HG03039 (cell line): ENCODE measurements around the gene SLAIN2.

Experiments used
- ATAC-seq: cut with Tn5 transposase; IDR thresholded peaks from one replicate; pipeline ENCODE4 v1.9.1; 2021; ENCODE audit warnings: mild to moderate bottlenecking, moderate library complexity; ENCODE audit not compliant: unreplicated experiment

SLAIN2 gene

DNA sequence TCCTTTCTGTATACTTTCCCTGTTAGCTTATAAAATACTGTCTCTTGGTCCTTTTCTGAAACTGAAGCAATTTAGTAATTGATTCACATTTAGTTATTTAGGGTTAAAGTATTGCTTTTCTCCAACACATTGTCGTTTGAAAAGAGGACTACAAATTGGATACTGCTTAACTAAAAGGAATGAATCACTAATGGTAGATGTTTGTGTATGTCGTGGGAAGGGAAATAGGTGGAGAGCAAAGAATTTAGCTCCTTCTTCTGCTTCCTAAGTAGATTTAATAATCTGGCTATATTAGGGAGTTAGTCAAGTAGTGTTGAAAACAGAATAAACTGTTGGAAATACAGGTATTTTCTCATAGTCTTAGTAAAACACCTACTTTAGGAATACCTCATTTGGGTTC is 27.9 kb downstream of the SLAIN2 start:
- no peak for ATAC-seq

GRCh38 chr4:48369771-48370170 is 28.4 kb downstream of the SLAIN2 start:
- ATAC-seq = no peak

- ATAC-seq = no peak
Observed at GRCh38 chr4:48370260-48371134, 29.2 kb downstream of the SLAIN2 start.

- no peak for ATAC-seq
Observed at GRCh38 chr4:48372272-48372671, 30.9 kb downstream of the SLAIN2 start.

DNA sequence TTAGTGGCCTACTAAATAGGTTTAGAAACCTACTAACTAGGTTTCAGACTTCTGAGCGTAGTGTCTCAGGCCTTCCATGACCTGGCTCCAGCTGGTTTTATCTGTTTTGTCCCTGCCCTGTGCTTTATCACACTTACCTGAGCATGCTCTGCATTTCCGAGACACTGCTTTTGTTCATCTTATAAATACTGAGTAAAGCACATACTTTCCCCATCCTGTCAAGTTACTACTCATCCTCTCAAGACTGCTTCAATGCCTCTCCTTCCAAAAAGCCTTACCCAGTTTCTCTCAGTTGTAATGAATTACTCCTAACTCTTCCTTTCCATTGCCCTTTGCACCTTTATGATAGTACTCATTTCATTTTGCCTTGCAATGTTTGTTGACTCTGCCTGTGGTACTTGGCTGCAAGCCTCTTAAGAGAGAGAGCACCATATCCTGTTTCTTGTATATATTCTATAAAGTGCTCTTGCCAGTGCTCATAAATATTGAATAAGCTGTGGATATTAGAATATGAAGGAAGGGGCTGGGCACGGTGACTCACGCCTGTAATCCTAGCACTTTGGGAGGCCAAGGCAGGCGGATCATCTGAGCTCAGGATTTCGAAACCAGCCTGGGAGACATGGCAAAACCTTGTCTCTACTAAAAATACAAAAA is 34.4 kb downstream of the SLAIN2 start:
- no peak for ATAC-seq

DNA sequence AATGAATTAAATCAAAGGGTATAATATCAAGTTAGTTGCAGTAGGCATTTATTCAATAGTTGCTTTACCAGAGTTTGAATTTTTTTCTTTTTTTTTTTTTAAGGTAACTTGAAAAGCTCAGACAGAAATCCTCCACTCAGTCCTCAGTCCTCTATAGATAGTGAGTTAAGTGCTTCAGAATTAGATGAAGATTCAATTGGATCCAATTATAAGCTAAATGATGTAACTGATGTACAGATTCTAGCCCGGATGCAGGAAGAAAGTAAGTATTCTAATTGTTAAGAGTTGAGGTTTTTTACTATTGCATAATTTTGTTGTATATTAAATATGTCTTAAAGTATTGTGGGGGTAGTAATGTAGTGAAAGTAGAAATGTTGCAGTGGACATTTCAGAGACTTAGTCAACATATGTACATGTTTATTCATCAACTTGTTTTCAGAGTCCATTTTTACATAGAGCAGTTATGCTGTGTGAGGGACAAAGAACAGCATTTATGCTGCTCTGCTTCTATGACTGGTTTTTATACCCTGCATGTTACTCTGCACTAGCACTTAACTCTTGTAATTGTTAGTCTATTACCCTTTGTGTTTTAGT is 38.4 kb downstream of the SLAIN2 start:
- no peak for ATAC-seq

GRCh38 chr4:48380583-48381167 is 39.3 kb downstream of the SLAIN2 start:
- no peak for ATAC-seq

DNA sequence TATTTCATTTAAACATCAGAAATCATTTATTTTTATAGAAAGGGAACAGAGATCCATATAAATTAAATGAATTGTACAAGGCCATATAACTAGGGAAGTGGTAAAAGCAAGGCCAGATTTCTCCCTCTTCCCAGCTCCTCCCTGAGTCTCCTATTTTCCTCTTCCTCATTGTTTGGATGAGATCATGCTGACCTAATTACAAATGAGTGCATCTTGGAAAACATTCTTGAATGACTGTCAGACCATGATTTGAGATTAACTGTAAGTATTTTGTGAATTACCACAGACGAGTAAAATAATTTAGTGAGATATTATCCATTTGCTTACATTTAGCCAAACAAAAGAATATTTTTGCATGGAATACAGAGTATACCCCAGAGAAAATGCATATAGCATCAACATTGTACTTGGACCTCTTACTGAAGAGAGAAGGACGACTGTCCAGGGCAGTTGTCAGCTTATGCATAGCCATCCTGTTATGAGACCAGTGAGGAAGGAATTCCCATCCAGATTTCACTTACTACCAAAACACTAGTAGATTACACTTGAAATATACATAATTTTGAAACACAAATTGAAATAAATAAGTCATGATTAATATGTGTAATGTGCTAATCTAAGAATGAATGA is 47.3 kb downstream of the SLAIN2 start:
- ATAC-seq = no peak

GRCh38 chr4:48396043-48396442 is 54.7 kb downstream of the SLAIN2 start:
- ATAC-seq = no peak

DNA sequence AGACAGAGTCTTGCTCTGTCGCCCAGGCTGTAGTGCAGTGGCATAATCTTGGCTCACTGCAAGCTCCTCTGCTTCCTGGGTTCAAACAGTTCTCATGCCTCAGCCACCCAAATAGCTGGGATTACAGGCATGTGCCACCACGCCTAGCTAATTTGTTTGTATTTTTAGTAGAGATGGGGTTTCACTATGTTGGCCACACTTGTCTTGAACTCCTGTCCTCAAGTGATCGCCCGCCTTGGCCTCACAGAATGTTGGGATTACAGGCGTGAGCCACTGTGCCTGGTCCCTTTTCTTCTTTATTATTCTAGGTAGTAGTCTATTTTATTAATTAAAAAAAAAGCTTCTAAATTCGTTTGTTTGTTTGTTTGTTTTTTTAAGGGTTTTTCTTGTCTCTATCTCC is 59.1 kb downstream of the SLAIN2 start:
- ATAC-seq = no peak

GRCh38 chr4:48403358-48403757 is 62.0 kb downstream of the SLAIN2 start:
- ATAC-seq = no peak

- no peak for ATAC-seq
Observed at GRCh38 chr4:48403779-48404178, 62.5 kb downstream of the SLAIN2 start.

DNA sequence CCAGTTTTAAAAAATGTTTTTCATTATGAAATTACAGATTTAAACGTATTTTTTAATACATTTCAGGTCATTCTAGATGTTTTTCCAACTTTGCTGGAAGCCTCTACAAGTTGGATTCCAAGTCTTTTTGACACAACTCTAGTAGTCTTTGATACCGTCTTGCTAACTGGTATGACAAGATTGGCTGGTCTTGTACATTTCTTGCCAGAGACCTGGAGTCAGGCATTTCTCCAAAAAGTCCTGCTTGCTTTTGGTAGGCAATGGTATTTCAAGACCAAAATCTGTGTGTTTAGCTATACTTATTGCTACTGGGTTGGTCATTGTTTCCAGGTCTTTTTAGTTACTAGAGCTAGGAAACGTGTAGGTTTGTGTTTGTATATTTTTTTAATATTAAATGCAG is 64.6 kb downstream of the SLAIN2 start:
- ATAC-seq = no peak

DNA sequence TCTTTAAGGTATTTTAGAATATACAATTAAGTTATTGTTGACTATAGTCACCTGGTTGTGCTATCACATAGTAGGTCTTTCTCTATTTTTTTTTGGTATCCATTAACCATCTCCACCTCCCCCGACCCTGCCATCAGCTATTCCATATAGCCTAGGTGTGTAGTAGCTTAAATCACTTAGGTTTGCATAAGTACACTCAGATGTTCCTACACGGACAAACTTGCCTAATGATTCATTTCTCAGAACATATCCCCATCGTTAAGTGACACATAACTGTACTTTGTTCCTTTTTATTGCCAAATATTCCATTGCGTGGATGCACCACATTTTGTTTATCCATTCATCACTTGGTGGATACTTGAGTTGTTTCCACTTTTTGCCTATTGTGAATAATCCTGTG is 67.9 kb downstream of the SLAIN2 start:
- no peak for ATAC-seq

GRCh38 chr4:48410812-48411211 is 69.5 kb downstream of the SLAIN2 start:
- ATAC-seq = no peak

- no peak for ATAC-seq
Observed at GRCh38 chr4:48420144-48420543, 78.8 kb downstream of the SLAIN2 start.

DNA sequence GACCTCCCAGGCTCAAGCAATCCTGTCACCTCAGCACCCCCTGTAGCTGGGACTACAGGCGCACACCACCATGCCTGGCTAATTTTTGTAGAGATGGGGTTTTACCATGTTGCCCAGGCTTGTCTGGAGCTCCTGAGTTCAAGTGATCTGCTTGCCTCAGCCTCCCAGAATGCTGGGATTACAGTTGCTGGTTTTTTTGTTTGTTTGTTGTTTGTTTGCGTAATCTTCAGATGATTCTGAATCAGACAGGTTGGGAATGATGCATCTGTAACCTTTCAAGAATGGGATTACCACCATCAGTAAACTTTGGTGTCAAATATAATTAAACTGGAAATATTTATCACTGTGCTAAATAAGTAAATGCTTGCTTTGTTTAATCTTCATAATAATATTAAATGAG is 79.8 kb downstream of the SLAIN2 start:
- ATAC-seq = no peak

- ATAC-seq = no peak
Observed at GRCh38 chr4:48428926-48429325, 87.6 kb downstream of the SLAIN2 start.

GRCh38 chr4:48429709-48430474 is 88.6 kb downstream of the SLAIN2 start:
- ATAC-seq = no peak

GRCh38 chr4:48431401-48431800 is 90.1 kb downstream of the SLAIN2 start:
- ATAC-seq = no peak
